Measurements from ENCODE around the gene THOC6. TPM values are rescaled to one million over a fixed set of nuclear protein-coding genes. Genes with fewer than 3 reads are reported as not detected.
"Not testable (repeated sequence)": the region's sequence is repeated elsewhere in the genome, so short reads cannot be mapped to it uniquely, and the experiment has no call there.

The THOC6 gene
- total RNA-seq, 1 experiment from 2014 or later = 247 TPM

DNA sequence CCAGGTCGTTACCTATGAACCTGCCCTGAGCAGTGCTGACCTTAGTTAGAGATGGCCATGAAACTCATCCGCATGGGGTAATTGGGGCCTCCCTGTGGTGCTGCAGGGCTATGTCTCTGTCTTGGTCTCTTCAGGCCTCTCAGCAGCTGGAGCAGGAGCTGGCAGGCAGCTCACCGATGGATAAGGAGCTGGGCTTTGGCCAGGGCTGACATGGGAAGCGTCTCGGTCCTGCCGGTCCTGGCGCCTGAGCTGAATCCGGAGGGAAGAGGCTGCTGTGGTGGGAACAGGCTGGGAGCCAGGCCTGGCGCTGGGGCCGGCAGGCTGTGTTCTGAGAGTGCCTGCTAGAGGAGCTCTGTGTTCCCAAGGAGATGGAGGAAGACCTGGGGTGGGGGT lies 51.7 kb downstream of the THOC6 start:
- no peak for DNase-seq (ENCODE audit: low read depth)
- in situ Hi-C loops (cut with HindIII; ENCODE audit: low pct_unique_long_range_greater_than_20kb, low sequenced_read_pairs) = no loop called here

DNA sequence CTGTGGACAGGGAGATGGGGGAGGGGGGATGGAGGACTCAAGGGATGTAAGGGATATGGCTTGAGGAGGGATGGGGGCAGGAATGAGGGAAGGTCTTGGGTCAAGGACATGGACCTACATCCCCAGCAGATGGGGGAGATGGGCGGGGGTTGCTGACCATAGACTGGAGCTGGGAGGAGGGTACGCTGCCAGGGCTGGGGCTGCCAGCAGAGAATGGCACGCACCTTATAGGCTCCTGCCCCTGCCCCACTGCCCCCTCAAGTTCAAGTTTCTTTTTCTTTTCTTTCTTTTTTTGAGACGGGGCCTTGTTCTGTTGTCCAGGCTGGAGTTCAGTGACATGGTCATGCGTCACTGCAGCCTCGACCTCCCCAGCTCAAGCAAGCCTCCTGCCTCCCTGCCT lies 52.1 kb downstream of the THOC6 start:
- DNase-seq (ENCODE audit: low read depth); in situ Hi-C loops (cut with HindIII; ENCODE audit: low pct_unique_long_range_greater_than_20kb, low sequenced_read_pairs): not testable (repeated sequence)

- DNase-seq (ENCODE audit: low read depth) = no peak
- in situ Hi-C loops (cut with HindIII; ENCODE audit: low pct_unique_long_range_greater_than_20kb, low sequenced_read_pairs) = no loop called here
Measured at GRCh38 chr16:3076577-3076976, 52.7 kb downstream of the THOC6 start.

Other genes with a start within 250 kb of the THOC6 start
- 473 and 526 TPM in 2 replicates for gene ELOB, start 246.8 kb upstream of the THOC6 start, total RNA-seq (2014; rRNA removed; shearing (Covaris generic); ENCODE audit: low replicate concordance)
- gene PRSS33, start 236.5 kb upstream of the THOC6 start, total RNA-seq (2014; rRNA removed; shearing (Covaris generic); ENCODE audit: low replicate concordance) = not detected in 2 replicates
- gene PRSS41, start 225.6 kb upstream of the THOC6 start, total RNA-seq (2014; rRNA removed; shearing (Covaris generic); ENCODE audit: low replicate concordance) = not detected in 2 replicates
- not detected in 2 replicates for gene PRSS21, start 206.8 kb upstream of the THOC6 start, total RNA-seq (2014; rRNA removed; shearing (Covaris generic); ENCODE audit: low replicate concordance)
- 0.93 TPM in 1 of 2 replicates, not detected in the other for gene ZG16B, start 193.7 kb upstream of the THOC6 start, total RNA-seq (2014; rRNA removed; shearing (Covaris generic); ENCODE audit: low replicate concordance)
- not detected in 2 replicates for gene PRSS22, start 165.9 kb upstream of the THOC6 start, total RNA-seq (2014; rRNA removed; shearing (Covaris generic); ENCODE audit: low replicate concordance)
- gene FLYWCH2, start 140.8 kb upstream of the THOC6 start, total RNA-seq (2014; rRNA removed; shearing (Covaris generic); ENCODE audit: low replicate concordance) = 121 and 161 TPM in 2 replicates
- gene FLYWCH1, start 112.1 kb upstream of the THOC6 start, total RNA-seq (2014; rRNA removed; shearing (Covaris generic); ENCODE audit: low replicate concordance) = 133 and 149 TPM in 2 replicates
- 18.2 and 32.8 TPM in 2 replicates for gene KREMEN2, start 59.8 kb upstream of the THOC6 start, total RNA-seq (2014; rRNA removed; shearing (Covaris generic); ENCODE audit: low replicate concordance)
- 60.8 and 77.4 TPM in 2 replicates for gene PAQR4, start 54.7 kb upstream of the THOC6 start, total RNA-seq (2014; rRNA removed; shearing (Covaris generic); ENCODE audit: low replicate concordance)
- 25.5 and 39.1 TPM in 2 replicates for gene PKMYT1, start 43.6 kb upstream of the THOC6 start, total RNA-seq (2014; rRNA removed; shearing (Covaris generic); ENCODE audit: low replicate concordance)
- 0.07 TPM in 1 of 2 replicates, not detected in the other for gene CLDN9, start 11.1 kb upstream of the THOC6 start, total RNA-seq (2014; rRNA removed; shearing (Covaris generic); ENCODE audit: low replicate concordance)
- gene CLDN6, start 5.9 kb upstream of the THOC6 start, total RNA-seq (2014; rRNA removed; shearing (Covaris generic); ENCODE audit: low replicate concordance) = not detected in 2 replicates
- 975 and 1,222 TPM in 2 replicates for gene TNFRSF12A, start 3.7 kb upstream of the THOC6 start, total RNA-seq (2014; rRNA removed; shearing (Covaris generic); ENCODE audit: low replicate concordance)
- gene HCFC1R1, start 93 bp upstream of the THOC6 start, total RNA-seq (2014; rRNA removed; shearing (Covaris generic); ENCODE audit: low replicate concordance) = 461 and 685 TPM in 2 replicates
- gene BICDL2, start 12.9 kb downstream of the THOC6 start, total RNA-seq (2014; rRNA removed; shearing (Covaris generic); ENCODE audit: low replicate concordance) = not detected in 2 replicates
- gene MMP25, start 22.5 kb downstream of the THOC6 start, total RNA-seq (2014; rRNA removed; shearing (Covaris generic); ENCODE audit: low replicate concordance) = not detected in 2 replicates
- 171 and 219 TPM in 2 replicates for gene IL32, start 41.6 kb downstream of the THOC6 start, total RNA-seq (2014; rRNA removed; shearing (Covaris generic); ENCODE audit: low replicate concordance)
- not detected in 2 replicates for gene ZSCAN10, start 75.3 kb downstream of the THOC6 start, total RNA-seq (2014; rRNA removed; shearing (Covaris generic); ENCODE audit: low replicate concordance)
- gene ZNF205, start 88.6 kb downstream of the THOC6 start, total RNA-seq (2014; rRNA removed; shearing (Covaris generic); ENCODE audit: low replicate concordance) = 20.0 and 28.4 TPM in 2 replicates
- 2.6 and 4.8 TPM in 2 replicates for gene ZNF213, start 111.0 kb downstream of the THOC6 start, total RNA-seq (2014; rRNA removed; shearing (Covaris generic); ENCODE audit: low replicate concordance)
- gene OR1F1, start 164.2 kb downstream of the THOC6 start, total RNA-seq (2014; rRNA removed; shearing (Covaris generic); ENCODE audit: low replicate concordance) = not detected in 2 replicates
- gene ZNF200, start 211.1 kb downstream of the THOC6 start, total RNA-seq (2014; rRNA removed; shearing (Covaris generic); ENCODE audit: low replicate concordance) = 12.1 and 12.8 TPM in 2 replicates
- gene MEFV, start 232.6 kb downstream of the THOC6 start, total RNA-seq (2014; rRNA removed; shearing (Covaris generic); ENCODE audit: low replicate concordance) = not detected in 2 replicates

Measured in Caki2 (cell line).